Activated B cell treated with CpG ODN at 0.5 μM for 24 hours (primary cell): ENCODE data around the gene TXNDC5. TPM values are rescaled to one million over a fixed set of nuclear protein-coding genes. Genes with fewer than 3 reads are reported as not detected.

Experiments used
- ATAC-seq: fragments of 200-7000 bp; cut with Tn5 transposase; one replicate; pipeline ENCODE4 v1.10.0; 2021; ENCODE audit warnings: low read depth, mild to moderate bottlenecking, moderate library complexity
- CTCF ChIA-PET: fragments of 350-600 bp; sonication (Branson Sonifier 250); formaldehyde crosslinking; loops from one replicate; lab custom pipeline; 2021; ENCODE audit warnings: antibody characterized with exemption; lab: Charles Lee
- POLR2A ChIA-PET: fragments of 350-600 bp; sonication (Branson Sonifier 250); formaldehyde crosslinking; loops from one replicate; lab custom pipeline; 2021; ENCODE audit warnings: antibody characterized with exemption; lab: Charles Lee
- DNase-seq: peaks from one replicate; pipeline ENCODE4 v3.0.0; 2022
- H3K27ac Mint-ChIP-seq: one replicate; pipeline ENCODE4 v1.8.0; 2020; ENCODE audit warnings: mixed read lengths
- H3K27me3 Mint-ChIP-seq: one replicate; pipeline ENCODE4 v1.8.0; 2021; ENCODE audit warnings: mixed read lengths
- H3K36me3 Mint-ChIP-seq: one replicate; pipeline ENCODE4 v1.8.0; 2021; ENCODE audit warnings: low read depth, mixed read lengths
- H3K4me1 Mint-ChIP-seq: one replicate; pipeline ENCODE4 v1.8.0; 2021; ENCODE audit warnings: mixed read lengths
- H3K4me3 Mint-ChIP-seq: one replicate; pipeline ENCODE4 v1.8.0; 2020; ENCODE audit warnings: mild to moderate bottlenecking, mixed read lengths
- H3K9me3 Mint-ChIP-seq: one replicate; pipeline ENCODE4 v1.8.0; 2020; ENCODE audit warnings: mixed read lengths
- CTCF ChIP-seq: fragments of 200-600 bp; IDR thresholded peaks from one replicate; pipeline ENCODE4 v1.8.0; 2022; ENCODE audit warnings: antibody characterized with exemption, mild to moderate bottlenecking
- intact Hi-C: fragments of 100-400 bp; cut with micrococcal nuclease; formaldehyde crosslinking; loops from one replicate; pipeline ENCODE4 v1.15.1; 2024
- total RNA-seq: library from RNA; stranded (reverse); gene quantifications from 2 replicates; pipeline ENCODE4 v1.2.3, GENCODE V29; 2022

Gene TXNDC5
- total RNA-seq, 1 donor from 2014 or later, result 68.2 TPM

GRCh38 chr6:7912736-7913517 is 2.3 kb upstream of the TXNDC5 start:
- Mint-ChIP-seq H3K27me3 (no peaks in the 10 kb centered on the region), H3K4me3 (no peak overlapping the region), H3K4me1 (peaks cover 16% of the 10 kb centered on the region), H3K36me3 (no peaks in the 10 kb centered on the region), H3K9me3 (no peaks in the 10 kb centered on the region), H3K27ac (no peak overlapping the region)
- ChIA-PET CTCF (no interaction called here), POLR2A (interaction anchor here (0.7 to 1.9 kb wide), 3 partner anchors 21 to 50 kb away, joined by 3 to 8 read pairs (median 5); no protein-coding TSS in a partner anchor)
- DNase-seq (no peak), ATAC-seq (no peak)
- no peak for TF ChIP-seq CTCF
- intact Hi-C loops, result loop anchor here (5.0 kb wide), 1 partner anchor 186 kb away; the partner anchor contains the start of gene BMP6

GRCh38 chr6:7912024-7912423 is 1.4 kb upstream of the TXNDC5 start:
- Mint-ChIP-seq H3K27ac (no peak overlapping the region), H3K9me3 (no peaks in the 10 kb centered on the region), H3K27me3 (no peaks in the 10 kb centered on the region), H3K4me3 (no peak overlapping the region), H3K36me3 (no peaks in the 10 kb centered on the region), H3K4me1 (peaks cover 22% of the 10 kb centered on the region)
- no peak for ATAC-seq
- intact Hi-C loops, result loop anchor here (5.0 kb wide), 1 partner anchor 185 kb away; the partner anchor contains the start of gene BMP6
- no peak for DNase-seq
- TF ChIP-seq CTCF, result no peak
- CTCF ChIA-PET, result no interaction called here
- POLR2A ChIA-PET, result interaction anchor here (1.3 to 1.9 kb wide), 5 partner anchors 11 to 81 kb away, joined by 3 to 9 read pairs (median 5); no protein-coding TSS in a partner anchor

GRCh38 chr6:7911345-7911725 is 747 bp upstream of the TXNDC5 start:
- H3K4me1 Mint-ChIP-seq, result peaks cover 26% of the 10 kb centered on the region
- no peaks in the 10 kb centered on the region for H3K27me3 Mint-ChIP-seq
- POLR2A ChIA-PET, result interaction anchor here (0.7 to 1.9 kb wide), 6 partner anchors 11 to 153 kb away, joined by 3 to 9 read pairs (median 4); partner anchors contain the start of gene BLOC1S5
- TF ChIP-seq CTCF, result no peak
- intact Hi-C loops, result loop anchor here (1.0 to 5.0 kb wide), 4 partner anchors 52 to 191 kb away; partner anchors contain the start of genes BLOC1S5, BMP6 and EEF1E1
- ATAC-seq (no peak), DNase-seq (no peak)
- H3K36me3 Mint-ChIP-seq, result no peaks in the 10 kb centered on the region
- no peak overlapping the region for H3K4me3 Mint-ChIP-seq
- H3K9me3 Mint-ChIP-seq, result no peaks in the 10 kb centered on the region
- CTCF ChIA-PET, result interaction anchor here (0.8 kb wide), 1 partner anchor 22 kb away, joined by 3 read pairs; no protein-coding TSS in a partner anchor
- peak overlapping the region; percentile 83 for H3K27ac Mint-ChIP-seq

GRCh38 chr6:7910298-7910653 is 312 bp downstream of the TXNDC5 start:
- DNase-seq (peak; percentile 24), ATAC-seq (peak; percentile 39)
- Mint-ChIP-seq H3K4me3 (no peak overlapping the region), H3K36me3 (no peaks in the 10 kb centered on the region), H3K27me3 (no peaks in the 10 kb centered on the region), H3K4me1 (peaks cover 26% of the 10 kb centered on the region), H3K9me3 (no peaks in the 10 kb centered on the region), H3K27ac (no peak overlapping the region)
- intact Hi-C loops, result loop anchor here (1.0 to 5.0 kb wide), 4 partner anchors 23 to 193 kb away; partner anchors contain the start of genes BLOC1S5, BMP6 and EEF1E1
- ChIA-PET CTCF (interaction anchor here (1.1 kb wide), 1 partner anchor 22 kb away, joined by 3 read pairs; no protein-coding TSS in a partner anchor), POLR2A (interaction anchor here (1.7 kb wide), 1 partner anchor 23 kb away, joined by 8 read pairs; no protein-coding TSS in a partner anchor)
- TF ChIP-seq CTCF, result no peak
